Liver (tissue), 9 donors: ENCODE data around the gene UGGT2. TPM values are rescaled to one million over a fixed set of nuclear protein-coding genes. Genes with fewer than 3 reads are reported as not detected.

Experiments used
- DNase-seq: peaks from one replicate; pipeline ENCODE4 v3.0.0-alpha.2; 2017; ENCODE audit warnings: low spot score
- H3K27ac ChIP-seq, 2 donors: one replicate each; pipeline ENCODE4 v1.7.0; 2013; ENCODE audit warnings: inconsistent platforms in 2 of 2, low read length in 2 of 2, control low read depth in 1 of 2, low read depth in 1 of 2, mild to moderate bottlenecking in 1 of 2
- H3K27me3 ChIP-seq, 4 donors: one replicate each; pipeline versions ENCODE4 v1.6.1 to v1.7.0; 2013; ENCODE audit warnings: low read length in 3 of 4, inconsistent platforms in 1 of 4, mild to moderate bottlenecking in 1 of 4, moderate library complexity in 1 of 4; ENCODE audit not compliant: control insufficient read depth in 4 of 4, insufficient read depth in 4 of 4
- H3K36me3 ChIP-seq, 4 donors: one replicate each; pipeline versions ENCODE4 v1.6.1 to v1.7.0; 2013; ENCODE audit warnings: low read length in 3 of 4, mild to moderate bottlenecking in 3 of 4, low read depth in 1 of 4, moderate library complexity in 1 of 4; ENCODE audit not compliant: control insufficient read depth in 4 of 4, insufficient read depth in 3 of 4
- H3K4me1 ChIP-seq, 4 donors: one replicate each; pipeline versions ENCODE4 v1.6.1 to v1.7.0; 2013; ENCODE audit warnings: low read length in 3 of 4, mild to moderate bottlenecking in 3 of 4, moderate library complexity in 1 of 4; ENCODE audit not compliant: control insufficient read depth in 4 of 4, insufficient read depth in 4 of 4
- H3K4me3 ChIP-seq, 3 donors: one replicate each; pipeline versions ENCODE4 v1.6.1 to v1.7.0; 2013; ENCODE audit warnings: low read length in 3 of 3, control low read depth in 1 of 3, low read depth in 1 of 3, mild to moderate bottlenecking in 1 of 3
- H3K9ac ChIP-seq, 2 donors: one replicate each; pipeline ENCODE4 v1.7.0; 2013; ENCODE audit warnings: low read length in 2 of 2, mild to moderate bottlenecking in 2 of 2, moderate library complexity in 2 of 2, control low read depth in 1 of 2, low read depth in 1 of 2
- H3K9me3 ChIP-seq, 4 donors: one replicate each; pipeline versions ENCODE4 v1.6.1 to v1.7.0; 2013; ENCODE audit warnings: low read length in 3 of 4; ENCODE audit not compliant: control insufficient read depth in 4 of 4
- GABPA ChIP-seq, 2 donors: IDR thresholded peaks in 1 of 2; conservative IDR thresholded peaks in 1 of 2; 2 replicates each; pipeline ENCODE4 v1.6.1; 2016; ENCODE audit warnings: antibody characterized with exemption in 2 of 2, mild to moderate bottlenecking in 1 of 2, moderate library complexity in 1 of 2
- HNF4A ChIP-seq, 2 donors: conservative IDR thresholded peaks; 2 replicates each; pipeline ENCODE4 v1.6.1; 2016; ENCODE audit warnings: antibody characterized with exemption in 2 of 2, mild to moderate bottlenecking in 2 of 2
- JUND ChIP-seq, 2 donors: IDR thresholded peaks; 2 replicates each; pipeline ENCODE4 v1.6.1; 2016; ENCODE audit warnings: antibody characterized with exemption in 2 of 2
- NR2F2 ChIP-seq: IDR thresholded peaks from 2 replicates; pipeline ENCODE4 v1.6.1; 2016; ENCODE audit warnings: antibody characterized with exemption
- RAD21 ChIP-seq, 2 donors: IDR thresholded peaks; 2 replicates each; pipeline ENCODE4 v1.6.1; 2016; ENCODE audit warnings: antibody characterized with exemption in 2 of 2, mild to moderate bottlenecking in 2 of 2
- TAF1 ChIP-seq: conservative IDR thresholded peaks from 2 replicates; pipeline ENCODE4 v1.6.1; 2016; ENCODE audit warnings: antibody characterized with exemption, mild to moderate bottlenecking
- WGBS: extraction: QIAGEN DNeasy Blood & Tissue Kit; methylation state at CpG from one replicate; pipeline ENCODE4 v1.1.7; 2013; 5-methylcytosine and 5-hydroxymethylcytosine counted together
- polyA plus RNA-seq, 2 donors: library from polyadenylated mRNA; stranded (reverse) in 1 of 2; unstranded in 1 of 2; fragments of 200-250 nt in 1 of 2; fragments of >200 nt in 1 of 2; fragmentation: Nextera tagmentation in 1 of 2; extraction: Ambion mirVana in 1 of 2; gene quantifications; one replicate each; pipeline versions ENCODE4 v1.2.1 to v1.2.3, GENCODE V29; 2013 to 2015
- total RNA-seq, 2 donors: library from RNA; depleted of rRNA; stranded (reverse); fragments of >200 nt; gene quantifications; one replicate each; pipeline ENCODE4 v1.2.3, GENCODE V29; 2014
- TF ChIP-seq, protein P1 (sequence below): IDR thresholded peaks from 2 replicates; pipeline ENCODE4 v1.6.1; 2016; ENCODE audit warnings: antibody characterized with exemption
- TF ChIP-seq, protein P2 (sequence below): IDR thresholded peaks from 2 replicates; pipeline ENCODE4 v1.6.1; 2016; ENCODE audit warnings: antibody characterized with exemption
- TF ChIP-seq, protein P3 (sequence below): IDR thresholded peaks from 2 replicates; pipeline ENCODE4 v1.6.1; 2016; ENCODE audit warnings: antibody characterized with exemption, mild to moderate bottlenecking
- TF ChIP-seq, protein P4 (sequence below): fragments of 150-350 bp; IDR thresholded peaks from 2 replicates; pipeline ENCODE4 v1.5.1; 2017; ENCODE audit warnings: improper control_type of control experiment, low read depth, low read length; ENCODE audit not compliant: missing input control
- donor health status: healthy.
- donor health status: healthy.
- donor health status: healthy.
- donor health status: healthy.
- donor health status: healthy.

UGGT2 gene
- total and polyA plus RNA-seq, 4 donors = 5.6 to 23.0 (median 13.2) TPM

DNA sequence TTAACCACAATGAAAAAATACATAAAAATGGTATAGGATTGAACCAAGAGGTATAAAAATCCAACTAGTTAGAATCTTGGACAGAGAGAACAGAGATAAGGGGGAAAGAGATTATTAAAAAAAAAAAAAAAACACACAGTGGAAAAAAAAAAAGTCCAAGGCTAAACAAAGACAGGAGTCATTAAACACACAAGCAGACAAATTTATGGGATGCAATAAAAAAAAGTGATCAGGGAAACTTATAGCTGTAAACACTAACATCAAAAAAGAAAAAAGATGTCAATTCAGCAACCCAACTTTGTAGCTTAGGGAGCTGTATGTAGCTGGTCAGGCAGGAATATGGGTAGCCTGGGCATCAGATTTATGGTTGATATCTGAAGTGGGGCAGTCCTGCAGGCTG is 247.3 kb downstream of the UGGT2 start:
- no peak for DNase-seq
- no peaks in the 10 kb centered on the region for H3K4me1 ChIP-seq
- H3K4me3 ChIP-seq = no peak overlapping the region
- H3K27me3 ChIP-seq = no peaks in the 10 kb centered on the region
- H3K36me3 ChIP-seq = peaks cover 0 to 2% (median 0%) of the 10 kb centered on the region in 4 donors
- TF ChIP-seq GABPA (IDR thresholded peaks at IDR 0.05 in 1 of 2, conservative IDR thresholded peaks at IDR 0.05 in 1 of 2) (no peak), HNF4A (conservative IDR thresholded peaks at IDR 0.05) (no peak)
- TF ChIP-seq, protein P1, sequence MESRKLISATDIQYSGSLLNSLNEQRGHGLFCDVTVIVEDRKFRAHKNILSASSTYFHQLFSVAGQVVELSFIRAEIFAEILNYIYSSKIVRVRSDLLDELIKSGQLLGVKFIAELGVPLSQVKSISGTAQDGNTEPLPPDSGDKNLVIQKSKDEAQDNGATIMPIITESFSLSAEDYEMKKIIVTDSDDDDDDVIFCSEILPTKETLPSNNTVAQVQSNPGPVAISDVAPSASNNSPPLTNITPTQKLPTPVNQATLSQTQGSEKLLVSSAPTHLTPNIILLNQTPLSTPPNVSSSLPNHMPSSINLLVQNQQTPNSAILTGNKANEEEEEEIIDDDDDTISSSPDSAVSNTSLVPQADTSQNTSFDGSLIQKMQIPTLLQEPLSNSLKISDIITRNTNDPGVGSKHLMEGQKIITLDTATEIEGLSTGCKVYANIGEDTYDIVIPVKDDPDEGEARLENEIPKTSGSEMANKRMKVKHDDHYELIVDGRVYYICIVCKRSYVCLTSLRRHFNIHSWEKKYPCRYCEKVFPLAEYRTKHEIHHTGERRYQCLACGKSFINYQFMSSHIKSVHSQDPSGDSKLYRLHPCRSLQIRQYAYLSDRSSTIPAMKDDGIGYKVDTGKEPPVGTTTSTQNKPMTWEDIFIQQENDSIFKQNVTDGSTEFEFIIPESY = no peak
- H3K9ac ChIP-seq = no peak overlapping the region
- H3K9me3 ChIP-seq = peaks cover 1 to 9% (median 4%) of the 10 kb centered on the region in 4 donors
- H3K27ac ChIP-seq = no peak overlapping the region

DNA sequence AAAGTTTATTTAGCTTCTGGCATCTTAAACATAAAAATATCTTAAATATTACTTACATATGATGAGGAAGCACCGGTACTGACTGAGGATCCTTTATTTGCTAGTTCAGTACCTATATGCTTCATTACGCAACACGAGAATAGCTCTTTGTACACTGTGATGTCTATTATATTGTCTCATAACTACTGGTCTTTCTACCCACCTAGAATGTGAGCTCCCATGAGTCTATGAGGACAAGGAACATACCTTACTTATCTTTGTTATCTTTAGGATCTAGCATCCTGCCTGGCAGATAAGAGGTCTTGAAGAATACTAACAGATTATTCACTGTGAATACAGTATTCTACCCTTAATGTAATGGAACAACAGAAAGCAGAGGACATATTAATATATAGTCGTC is 251.4 kb downstream of the UGGT2 start:
- H3K27me3 ChIP-seq = no peaks in the 10 kb centered on the region
- no peak overlapping the region for H3K9ac ChIP-seq
- no peaks in the 10 kb centered on the region for H3K4me1 ChIP-seq
- no peak overlapping the region for H3K4me3 ChIP-seq
- H3K36me3 ChIP-seq = no peaks in the 10 kb centered on the region
- no peak overlapping the region for H3K27ac ChIP-seq
- TF ChIP-seq JUND (IDR thresholded peaks at IDR 0.05) (no peak), TAF1 (no peak), RAD21 (IDR thresholded peaks at IDR 0.05) (no peak), HNF4A (conservative IDR thresholded peaks at IDR 0.05) (no peak), NR2F2 (no peak)
- TF ChIP-seq, protein P1 = no peak
- TF ChIP-seq, protein P2, sequence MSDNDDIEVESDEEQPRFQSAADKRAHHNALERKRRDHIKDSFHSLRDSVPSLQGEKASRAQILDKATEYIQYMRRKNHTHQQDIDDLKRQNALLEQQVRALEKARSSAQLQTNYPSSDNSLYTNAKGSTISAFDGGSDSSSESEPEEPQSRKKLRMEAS = no peak
- TF ChIP-seq, protein P3, sequence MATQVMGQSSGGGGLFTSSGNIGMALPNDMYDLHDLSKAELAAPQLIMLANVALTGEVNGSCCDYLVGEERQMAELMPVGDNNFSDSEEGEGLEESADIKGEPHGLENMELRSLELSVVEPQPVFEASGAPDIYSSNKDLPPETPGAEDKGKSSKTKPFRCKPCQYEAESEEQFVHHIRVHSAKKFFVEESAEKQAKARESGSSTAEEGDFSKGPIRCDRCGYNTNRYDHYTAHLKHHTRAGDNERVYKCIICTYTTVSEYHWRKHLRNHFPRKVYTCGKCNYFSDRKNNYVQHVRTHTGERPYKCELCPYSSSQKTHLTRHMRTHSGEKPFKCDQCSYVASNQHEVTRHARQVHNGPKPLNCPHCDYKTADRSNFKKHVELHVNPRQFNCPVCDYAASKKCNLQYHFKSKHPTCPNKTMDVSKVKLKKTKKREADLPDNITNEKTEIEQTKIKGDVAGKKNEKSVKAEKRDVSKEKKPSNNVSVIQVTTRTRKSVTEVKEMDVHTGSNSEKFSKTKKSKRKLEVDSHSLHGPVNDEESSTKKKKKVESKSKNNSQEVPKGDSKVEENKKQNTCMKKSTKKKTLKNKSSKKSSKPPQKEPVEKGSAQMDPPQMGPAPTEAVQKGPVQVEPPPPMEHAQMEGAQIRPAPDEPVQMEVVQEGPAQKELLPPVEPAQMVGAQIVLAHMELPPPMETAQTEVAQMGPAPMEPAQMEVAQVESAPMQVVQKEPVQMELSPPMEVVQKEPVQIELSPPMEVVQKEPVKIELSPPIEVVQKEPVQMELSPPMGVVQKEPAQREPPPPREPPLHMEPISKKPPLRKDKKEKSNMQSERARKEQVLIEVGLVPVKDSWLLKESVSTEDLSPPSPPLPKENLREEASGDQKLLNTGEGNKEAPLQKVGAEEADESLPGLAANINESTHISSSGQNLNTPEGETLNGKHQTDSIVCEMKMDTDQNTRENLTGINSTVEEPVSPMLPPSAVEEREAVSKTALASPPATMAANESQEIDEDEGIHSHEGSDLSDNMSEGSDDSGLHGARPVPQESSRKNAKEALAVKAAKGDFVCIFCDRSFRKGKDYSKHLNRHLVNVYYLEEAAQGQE = no peak
- TF ChIP-seq, protein P4, sequence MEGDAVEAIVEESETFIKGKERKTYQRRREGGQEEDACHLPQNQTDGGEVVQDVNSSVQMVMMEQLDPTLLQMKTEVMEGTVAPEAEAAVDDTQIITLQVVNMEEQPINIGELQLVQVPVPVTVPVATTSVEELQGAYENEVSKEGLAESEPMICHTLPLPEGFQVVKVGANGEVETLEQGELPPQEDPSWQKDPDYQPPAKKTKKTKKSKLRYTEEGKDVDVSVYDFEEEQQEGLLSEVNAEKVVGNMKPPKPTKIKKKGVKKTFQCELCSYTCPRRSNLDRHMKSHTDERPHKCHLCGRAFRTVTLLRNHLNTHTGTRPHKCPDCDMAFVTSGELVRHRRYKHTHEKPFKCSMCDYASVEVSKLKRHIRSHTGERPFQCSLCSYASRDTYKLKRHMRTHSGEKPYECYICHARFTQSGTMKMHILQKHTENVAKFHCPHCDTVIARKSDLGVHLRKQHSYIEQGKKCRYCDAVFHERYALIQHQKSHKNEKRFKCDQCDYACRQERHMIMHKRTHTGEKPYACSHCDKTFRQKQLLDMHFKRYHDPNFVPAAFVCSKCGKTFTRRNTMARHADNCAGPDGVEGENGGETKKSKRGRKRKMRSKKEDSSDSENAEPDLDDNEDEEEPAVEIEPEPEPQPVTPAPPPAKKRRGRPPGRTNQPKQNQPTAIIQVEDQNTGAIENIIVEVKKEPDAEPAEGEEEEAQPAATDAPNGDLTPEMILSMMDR = no peak
- peaks cover 0 to 3% (median under 1%) of the 10 kb centered on the region in 4 donors for H3K9me3 ChIP-seq
- 95% methylated on average over 4 of the region's 4 CpGs for WGBS
- no peak for DNase-seq
